ENCODE results near the gene EPHA10.

- TF ChIP-seq, protein P1, sequence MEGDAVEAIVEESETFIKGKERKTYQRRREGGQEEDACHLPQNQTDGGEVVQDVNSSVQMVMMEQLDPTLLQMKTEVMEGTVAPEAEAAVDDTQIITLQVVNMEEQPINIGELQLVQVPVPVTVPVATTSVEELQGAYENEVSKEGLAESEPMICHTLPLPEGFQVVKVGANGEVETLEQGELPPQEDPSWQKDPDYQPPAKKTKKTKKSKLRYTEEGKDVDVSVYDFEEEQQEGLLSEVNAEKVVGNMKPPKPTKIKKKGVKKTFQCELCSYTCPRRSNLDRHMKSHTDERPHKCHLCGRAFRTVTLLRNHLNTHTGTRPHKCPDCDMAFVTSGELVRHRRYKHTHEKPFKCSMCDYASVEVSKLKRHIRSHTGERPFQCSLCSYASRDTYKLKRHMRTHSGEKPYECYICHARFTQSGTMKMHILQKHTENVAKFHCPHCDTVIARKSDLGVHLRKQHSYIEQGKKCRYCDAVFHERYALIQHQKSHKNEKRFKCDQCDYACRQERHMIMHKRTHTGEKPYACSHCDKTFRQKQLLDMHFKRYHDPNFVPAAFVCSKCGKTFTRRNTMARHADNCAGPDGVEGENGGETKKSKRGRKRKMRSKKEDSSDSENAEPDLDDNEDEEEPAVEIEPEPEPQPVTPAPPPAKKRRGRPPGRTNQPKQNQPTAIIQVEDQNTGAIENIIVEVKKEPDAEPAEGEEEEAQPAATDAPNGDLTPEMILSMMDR (IDR thresholded peaks at IDR 0.05; ENCODE audit: poor library complexity, severe bottlenecking) = no peak
- TF ChIP-seq EZH2 (IDR thresholded peaks at IDR 0.05; ENCODE audit: borderline replicate concordance, insufficient read depth, low read length, poor library complexity, severe bottlenecking) (no peak), REST (IDR thresholded peaks at IDR 0.05; ENCODE audit: borderline replicate concordance) (no peak), POLR2AphosphoS5 (IDR thresholded peaks at IDR 0.05) (no peak), EP300 (conservative IDR thresholded peaks at IDR 0.05; ENCODE audit: poor library complexity, severe bottlenecking) (no peak), TAF1 (IDR thresholded peaks at IDR 0.05; ENCODE audit: low read depth) (no peak), MXI1 (conservative IDR thresholded peaks at IDR 0.05; ENCODE audit: poor library complexity, severe bottlenecking) (no peak), RAD21 (conservative IDR thresholded peaks at IDR 0.05) (no peak), SMC3 (conservative IDR thresholded peaks at IDR 0.05; ENCODE audit: poor library complexity) (no peak)
Measured at GRCh38 chr1:37778654-37779053, 13.7 kb upstream of the EPHA10 start.
